IMR-90 (cell line): Measurements from ENCODE around the gene CPT1A. TPM values are rescaled to one million over a fixed set of nuclear protein-coding genes. Genes with fewer than 3 reads are reported as not detected.
A peak's percentile ranks its signal among the peaks of the same experiment; 100 is the strongest.

Experiments used
- ATAC-seq: fragments of 200-7000 bp; cut with Tn5 transposase; 2 replicates; pipeline ENCODE4 v1.9.1; 2020; ENCODE audit warnings: low read depth, mild to moderate bottlenecking, moderate library complexity
- BruUV-seq: library from RNA; stranded (reverse); fragments of 400-500 nt; replicated peaks from 2 replicates; lab custom pipeline; 2021; lab: Mats Ljungman, UMichigan
- CTCF ChIA-PET: fragments of 300-600 bp; formaldehyde crosslinking; extraction: SDS; loops from one replicate; lab custom pipeline; 2021; ENCODE audit warnings: antibody characterized with exemption; lab: Yijun Ruan, JAX
- POLR2A ChIA-PET: fragments of 300-600 bp; sonication (Branson Sonifier 250); formaldehyde crosslinking; loops from one replicate; lab custom pipeline; 2022; ENCODE audit warnings: antibody characterized with exemption; ENCODE audit not compliant: unreplicated experiment; lab: Charles Lee
- DNase-seq: peaks from one replicate; pipeline ENCODE4 v3.0.0; 2013
- H2AFZ ChIP-seq: replicated peaks from 2 replicates; pipeline ENCODE3; 2013; ENCODE audit warnings: low read length, mild to moderate bottlenecking; ENCODE audit not compliant: poor library complexity
- H2AK5ac ChIP-seq: 2 replicates; pipeline ENCODE4 v1.6.1; 2013; ENCODE audit warnings: low read depth, low read length, inconsistent platforms
- H2AK9ac ChIP-seq: replicated peaks from 2 replicates; pipeline ENCODE3; 2013; ENCODE audit warnings: mild to moderate bottlenecking, low read depth, low read length, moderate library complexity; ENCODE audit not compliant: poor library complexity
- H2BK120ac ChIP-seq: 2 replicates; pipeline ENCODE4 v1.6.1; 2013; ENCODE audit warnings: low read depth, low read length, inconsistent platforms
- H2BK15ac ChIP-seq: 3 replicates; pipeline ENCODE4 v1.6.1; 2013; ENCODE audit warnings: low read depth, low read length, inconsistent platforms
- H2BK20ac ChIP-seq: 2 replicates; pipeline ENCODE4 v1.6.1; 2013; ENCODE audit warnings: low read depth, mild to moderate bottlenecking, inconsistent platforms, low read length, moderate library complexity
- H2BK5ac ChIP-seq: 2 replicates; pipeline ENCODE4 v1.6.1; 2013; ENCODE audit warnings: mild to moderate bottlenecking, low read depth, low read length, inconsistent platforms; ENCODE audit not compliant: poor library complexity, severe bottlenecking
- H3K14ac ChIP-seq: replicated peaks from 2 replicates; pipeline ENCODE4 v1.6.1; 2013; ENCODE audit warnings: low read depth, low read length, inconsistent platforms
- H3K18ac ChIP-seq: 2 replicates; pipeline ENCODE4 v1.6.1; 2013; ENCODE audit warnings: low read depth, low read length, control low read depth
- H3K23ac ChIP-seq: 2 replicates; pipeline ENCODE4 v1.6.1; 2013; ENCODE audit warnings: low read depth, low read length, inconsistent platforms
- H3K27ac ChIP-seq: 2 replicates; pipeline ENCODE4 v1.5.1; 2013; ENCODE audit warnings: mild to moderate bottlenecking, control low read depth, low read length; ENCODE audit not compliant: insufficient read depth
- H3K27me3 ChIP-seq: 2 replicates; pipeline ENCODE4 v1.6.1; 2013; ENCODE audit warnings: low read length; ENCODE audit not compliant: control insufficient read depth, insufficient read depth
- H3K36me3 ChIP-seq: 2 replicates; pipeline ENCODE4 v1.6.1; 2013; ENCODE audit warnings: low read length, mixed read lengths; ENCODE audit not compliant: control insufficient read depth, insufficient read depth
- H3K4ac ChIP-seq: 2 replicates; pipeline ENCODE4 v1.6.1; 2013; ENCODE audit warnings: low read depth, low read length, inconsistent platforms
- H3K4me1 ChIP-seq: 2 replicates; pipeline ENCODE4 v1.6.1; 2013; ENCODE audit warnings: low read length, mixed read lengths; ENCODE audit not compliant: control insufficient read depth, insufficient read depth
- H3K4me2 ChIP-seq: 2 replicates; pipeline ENCODE4 v1.6.1; 2013; ENCODE audit warnings: low read depth, mild to moderate bottlenecking, control low read depth, low read length, moderate library complexity
- H3K4me3 ChIP-seq: 2 replicates; pipeline ENCODE4 v1.5.1; 2013; ENCODE audit warnings: low read depth, mild to moderate bottlenecking, control low read depth, low read length, moderate library complexity; ENCODE audit not compliant: insufficient read depth
- H3K56ac ChIP-seq: 2 replicates; pipeline ENCODE4 v1.6.1; 2013; ENCODE audit warnings: low read length, inconsistent platforms; ENCODE audit not compliant: insufficient read depth; ENCODE audit errors: extremely low read depth
- H3K79me1 ChIP-seq, 2 experiments: 2 replicates each; pipeline ENCODE4 v1.6.1; 2013; ENCODE audit warnings: low read length in 2 of 2, inconsistent platforms in 1 of 2, low read depth in 1 of 2
- H3K9ac ChIP-seq: 2 replicates; pipeline ENCODE4 v1.6.1; 2013; ENCODE audit warnings: low read depth, low read length, control low read depth
- H3K9me1 ChIP-seq: 2 replicates; pipeline ENCODE4 v1.6.1; 2013; ENCODE audit warnings: low read length, inconsistent platforms; ENCODE audit not compliant: insufficient read depth
- H3K9me3 ChIP-seq: 2 replicates; pipeline ENCODE4 v1.6.1; 2013; ENCODE audit warnings: low read length; ENCODE audit not compliant: control insufficient read depth, insufficient read depth
- H4K20me1 ChIP-seq: 2 replicates; pipeline ENCODE4 v1.6.1; 2013; ENCODE audit warnings: low read length, inconsistent platforms; ENCODE audit not compliant: insufficient read depth
- H4K5ac ChIP-seq: 2 replicates; pipeline ENCODE4 v1.6.1; 2013; ENCODE audit warnings: mild to moderate bottlenecking, low read depth, low read length, control low read depth
- H4K8ac ChIP-seq, 2 experiments: 2 replicates each; pipeline ENCODE4 v1.6.1; 2013; ENCODE audit warnings: low read depth in 2 of 2, low read length in 2 of 2, control low read depth in 1 of 2, inconsistent platforms in 1 of 2
- H4K91ac ChIP-seq: 2 replicates; pipeline ENCODE4 v1.6.1; 2013; ENCODE audit warnings: low read depth, low read length, inconsistent platforms; ENCODE audit not compliant: insufficient read depth
- BHLHE40 ChIP-seq: fragments of 150-350 bp; IDR thresholded peaks from 2 replicates; pipeline ENCODE4 v1.6.1; 2016; ENCODE audit warnings: mild to moderate bottlenecking, low read depth, low read length
- CTCF ChIP-seq: conservative IDR thresholded peaks from 2 replicates; pipeline ENCODE4 v1.5.1; 2012; ENCODE audit warnings: mild to moderate bottlenecking, low read depth, low read length, improper control_type of control experiment
- ELK1 ChIP-seq: fragments of 150-350 bp; IDR thresholded peaks from 2 replicates; pipeline ENCODE4 v1.6.1; 2016; ENCODE audit warnings: low read depth, mild to moderate bottlenecking, low read length, moderate library complexity, borderline replicate concordance
- FOS ChIP-seq: fragments of 150-350 bp; IDR thresholded peaks from 2 replicates; pipeline ENCODE4 v1.6.1; 2016; ENCODE audit warnings: low read depth, low read length
- MAFK ChIP-seq: IDR thresholded peaks from 2 replicates; pipeline ENCODE4 v1.6.1; 2012; ENCODE audit warnings: low read depth, low read length, improper control_type of control experiment
- MAZ ChIP-seq: IDR thresholded peaks from 2 replicates; pipeline ENCODE4 v1.6.1; 2012; ENCODE audit warnings: low read depth, mild to moderate bottlenecking, low read length, improper control_type of control experiment, moderate library complexity, borderline replicate concordance
- MXI1 ChIP-seq: IDR thresholded peaks from 2 replicates; pipeline ENCODE4 v1.6.1; 2012; ENCODE audit warnings: low read depth, mild to moderate bottlenecking, low read length, moderate library complexity, borderline replicate concordance
- NFE2L2 ChIP-seq: fragments of 150-350 bp; IDR thresholded peaks from 2 replicates; pipeline ENCODE4 v1.6.1; 2016; ENCODE audit warnings: low read depth, mild to moderate bottlenecking, low read length
- RCOR1 ChIP-seq: IDR thresholded peaks from 2 replicates; pipeline ENCODE4 v1.6.1; 2012; ENCODE audit warnings: mild to moderate bottlenecking, low read length, improper control_type of control experiment; ENCODE audit not compliant: insufficient replicate concordance
- SMC3 ChIP-seq: fragments of 150-350 bp; IDR thresholded peaks from 2 replicates; pipeline ENCODE4 v1.6.1; 2016; ENCODE audit warnings: low read depth, mild to moderate bottlenecking, antibody characterized with exemption, low read length, moderate library complexity
- USF2 ChIP-seq: fragments of 150-350 bp; IDR thresholded peaks from 2 replicates; pipeline ENCODE4 v1.6.1; 2017; ENCODE audit warnings: mild to moderate bottlenecking, antibody characterized with exemption, low read length, low read depth
- WGBS, 2 experiments: methylation state at CpG; one replicate each; pipeline versions ENCODE4 v1.1.5 to v1.1.7; 2013; ENCODE audit warnings: missing lambda C conversion rate in 2 of 2; ENCODE audit not compliant: insufficient read length in 1 of 2; ENCODE audit errors: extremely low coverage in 2 of 2; 5-methylcytosine and 5-hydroxymethylcytosine counted together
- dilution Hi-C: fragments of 300-500 bp; cut with HindIII; formaldehyde crosslinking; loops from one replicate; pipeline ENCODE4 v1.14.3; 2018; ENCODE audit warnings: low sequenced_read_pairs; ENCODE audit not compliant: unreplicated experiment
- in situ Hi-C: fragments of 300-500 bp; cut with MboI; formaldehyde crosslinking; loops from 3 replicates; pipeline ENCODE4 v1.14.3; 2019; ENCODE audit warnings: low sequenced_read_pairs, inconsistent platforms, mixed read lengths
- intact Hi-C: fragments of 100-400 bp; cut with micrococcal nuclease; formaldehyde crosslinking; loops from 2 replicates; pipeline ENCODE4 v1.10.0; 2022
- polyA plus RNA-seq, 3 experiments: library from polyadenylated mRNA; depleted of rRNA; stranded (reverse); fragments of >200 nt; gene quantifications; 2 replicates each; pipeline ENCODE4 v1.2.3, GENCODE V29; 2012; ENCODE audit warnings: low replicate concordance in 1 of 3
- total RNA-seq: library from RNA; depleted of rRNA; stranded (reverse); fragments of >200 nt; gene quantifications from 2 replicates; pipeline ENCODE4 v1.2.3, GENCODE V29; 2012

CPT1A gene
- total and polyA plus RNA-seq, 2 of the 4 experiments (the other 2 are of a cell fraction): 15.4 to 21.3 TPM

- DNase-seq (no peak), ATAC-seq (no peak)
- peak overlapping the region; percentile 91 to 96 for H4K8ac ChIP-seq
- H2BK15ac ChIP-seq: peak overlapping the region; percentile 79; the same call in 1 of the 3 replicates
- H4K91ac ChIP-seq: peak overlapping the region; percentile 78
- dilution Hi-C loops: no loop called here
- H3K27me3 ChIP-seq: no peaks in the 10 kb centered on the region
- TF ChIP-seq NFE2L2 (no peak), MXI1 (no peak), BHLHE40 (no peak), ELK1 (no peak), FOS (no peak), MAFK (no peak), RCOR1 (no peak), SMC3 (no peak), MAZ (no peak), CTCF (no peak), USF2 (no peak)
- H2BK20ac ChIP-seq: 0 out of 2 replicates have a peak overlapping the region, but pooled peaks have one; percentile 20
- peak overlapping the region; percentile 91 for H3K4me2 ChIP-seq
- in situ Hi-C loops: no loop called here
- POLR2A ChIA-PET: no interaction called here
- H3K9me3 ChIP-seq: no peaks in the 10 kb centered on the region
- H2AK5ac ChIP-seq: peak overlapping the region; percentile 81
- H2BK5ac ChIP-seq: peak overlapping the region; percentile 88
- peak overlapping the region; percentile 92 for H3K4ac ChIP-seq
- intact Hi-C loops: no loop called here
- H2BK120ac ChIP-seq: peak overlapping the region; percentile 86
- H3K27ac ChIP-seq: peak overlapping the region; percentile 98
- peaks cover 14% of the 10 kb centered on the region for H3K9me1 ChIP-seq
- peak overlapping the region; percentile 82 for H3K9ac ChIP-seq
- CTCF ChIA-PET: no interaction called here
- H3K79me1 ChIP-seq: peaks cover 36 to 73% of the 10 kb centered on the region in 2 experiments
- peaks cover 1% of the 10 kb centered on the region; the same call in 1 of the 2 replicates for H3K36me3 ChIP-seq
- peak overlapping the region; percentile 95 for H3K56ac ChIP-seq
- H3K18ac ChIP-seq: peak overlapping the region; percentile 83
- H2AFZ ChIP-seq: peak overlapping the region; percentile 73
- WGBS, 2 experiments: no CpG with 5 or more reads among the region's 8 CpGs
- peak overlapping the region; percentile 34 for H3K4me3 ChIP-seq
- peak overlapping the region; percentile 86 for H3K14ac ChIP-seq
- peaks cover 24% of the 10 kb centered on the region for H3K4me1 ChIP-seq
- no TSS peak for BruUV-seq
- peak overlapping the region; percentile 79; the same call in 1 of the 2 replicates for H3K23ac ChIP-seq
- peak overlapping the region; percentile 74 for H2AK9ac ChIP-seq
- peaks cover 21% of the 10 kb centered on the region for H4K20me1 ChIP-seq
- H4K5ac ChIP-seq: peak overlapping the region; percentile 22
Observed at GRCh38 chr11:68838572-68838964, 3.1 kb downstream of the CPT1A start.
